ENCODE results near the gene SNIP1.
"Not testable (repeated sequence)": the region's sequence is repeated elsewhere in the genome, so short reads cannot be mapped to it uniquely, and the experiment has no call there.

GRCh38 chr1:37539154-37539553 lies 14.9 kb downstream of the SNIP1 start:
- TF ChIP-seq EZH2 (IDR thresholded peaks at IDR 0.05; ENCODE audit: borderline replicate concordance, low read depth, low read length, severe bottlenecking), result not testable (repeated sequence)
- TF ChIP-seq, protein P1, sequence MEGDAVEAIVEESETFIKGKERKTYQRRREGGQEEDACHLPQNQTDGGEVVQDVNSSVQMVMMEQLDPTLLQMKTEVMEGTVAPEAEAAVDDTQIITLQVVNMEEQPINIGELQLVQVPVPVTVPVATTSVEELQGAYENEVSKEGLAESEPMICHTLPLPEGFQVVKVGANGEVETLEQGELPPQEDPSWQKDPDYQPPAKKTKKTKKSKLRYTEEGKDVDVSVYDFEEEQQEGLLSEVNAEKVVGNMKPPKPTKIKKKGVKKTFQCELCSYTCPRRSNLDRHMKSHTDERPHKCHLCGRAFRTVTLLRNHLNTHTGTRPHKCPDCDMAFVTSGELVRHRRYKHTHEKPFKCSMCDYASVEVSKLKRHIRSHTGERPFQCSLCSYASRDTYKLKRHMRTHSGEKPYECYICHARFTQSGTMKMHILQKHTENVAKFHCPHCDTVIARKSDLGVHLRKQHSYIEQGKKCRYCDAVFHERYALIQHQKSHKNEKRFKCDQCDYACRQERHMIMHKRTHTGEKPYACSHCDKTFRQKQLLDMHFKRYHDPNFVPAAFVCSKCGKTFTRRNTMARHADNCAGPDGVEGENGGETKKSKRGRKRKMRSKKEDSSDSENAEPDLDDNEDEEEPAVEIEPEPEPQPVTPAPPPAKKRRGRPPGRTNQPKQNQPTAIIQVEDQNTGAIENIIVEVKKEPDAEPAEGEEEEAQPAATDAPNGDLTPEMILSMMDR (IDR thresholded peaks at IDR 0.05; ENCODE audit: borderline replicate concordance, extremely low read depth, low read length, poor library complexity, severe bottlenecking), result not testable (repeated sequence)
